Mononuclear cell (primary cell): ENCODE measurements around the gene LRRC74B. TPM values are rescaled to one million over a fixed set of nuclear protein-coding genes. Genes with fewer than 3 reads are reported as not detected.

Experiments used
- H3K27me3 ChIP-seq: 2 replicates; pipeline ENCODE4 v1.6.0; 2011; ENCODE audit warnings: low read length, control low read depth; ENCODE audit not compliant: insufficient read depth
- H3K4me1 ChIP-seq: 2 replicates; pipeline ENCODE4 v1.5.1; 2011; ENCODE audit warnings: mild to moderate bottlenecking, low read length, control low read depth; ENCODE audit not compliant: insufficient read depth
- H3K4me3 ChIP-seq: 2 replicates; pipeline ENCODE4 v1.5.1; 2011; ENCODE audit warnings: mild to moderate bottlenecking, low read length, moderate library complexity
- H3K9me3 ChIP-seq: 2 replicates; pipeline ENCODE4 v1.5.1; 2011; ENCODE audit warnings: low read depth, mild to moderate bottlenecking, control low read depth, low read length
- total RNA-seq: library from RNA; depleted of rRNA; stranded (reverse); fragments of >200 nt; gene quantifications from one replicate; pipeline ENCODE4 v1.2.3, GENCODE V29; 2012

LRRC74B gene
- total RNA-seq, 1 donor, result not detected

GRCh38 chr22:21009638-21010425 lies 35.9 kb upstream of the LRRC74B start:
- peaks cover 13% of the 10 kb centered on the region for H3K4me1 ChIP-seq
- no peaks in the 10 kb centered on the region for H3K27me3 ChIP-seq
- H3K4me3 ChIP-seq, result no peak overlapping the region
- H3K9me3 ChIP-seq, result no peaks in the 10 kb centered on the region

DNA sequence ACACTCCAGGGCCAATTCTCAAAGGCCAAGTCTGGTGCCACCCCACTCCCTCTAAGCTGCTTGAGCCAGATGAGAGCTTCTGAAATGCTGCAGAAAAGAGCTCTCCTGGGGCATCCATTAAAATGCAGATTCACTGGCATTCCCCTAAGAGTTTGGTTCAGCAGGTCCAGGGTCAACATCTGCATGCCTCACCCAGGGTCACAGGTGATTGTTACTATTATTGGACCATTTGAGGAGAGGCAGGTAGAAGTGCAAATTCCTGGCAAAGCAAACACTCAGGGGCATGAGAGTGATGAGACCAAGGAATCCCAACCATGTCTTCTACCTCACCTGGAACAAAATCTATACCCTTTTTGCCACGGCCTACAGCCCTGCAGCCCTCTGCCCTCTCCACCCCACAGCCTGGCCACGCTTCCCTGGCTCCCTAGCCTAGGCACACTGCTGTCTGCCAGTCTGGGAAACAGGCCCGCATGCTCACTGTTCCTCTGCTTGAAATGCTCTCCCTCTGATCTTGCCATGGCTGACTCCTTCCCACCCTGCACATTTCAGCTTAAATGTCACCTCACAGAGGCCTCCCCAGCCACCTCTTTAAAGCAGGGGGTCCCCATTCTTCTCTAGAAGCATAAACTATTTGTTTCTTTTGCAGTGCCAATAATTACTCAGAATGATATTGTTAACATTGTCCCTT lies 35.2 kb upstream of the LRRC74B start:
- Histone ChIP-seq H3K27me3 (no peaks in the 10 kb centered on the region), H3K4me3 (no peak overlapping the region), H3K9me3 (no peaks in the 10 kb centered on the region), H3K4me1 (peaks cover 20% of the 10 kb centered on the region)

- H3K9me3 ChIP-seq, result no peaks in the 10 kb centered on the region
- H3K4me3 ChIP-seq, result no peak overlapping the region
- H3K4me1 ChIP-seq, result peaks cover 24% of the 10 kb centered on the region
- no peaks in the 10 kb centered on the region for H3K27me3 ChIP-seq
Observed at GRCh38 chr22:21012446-21013407, 33.0 kb upstream of the LRRC74B start.

DNA sequence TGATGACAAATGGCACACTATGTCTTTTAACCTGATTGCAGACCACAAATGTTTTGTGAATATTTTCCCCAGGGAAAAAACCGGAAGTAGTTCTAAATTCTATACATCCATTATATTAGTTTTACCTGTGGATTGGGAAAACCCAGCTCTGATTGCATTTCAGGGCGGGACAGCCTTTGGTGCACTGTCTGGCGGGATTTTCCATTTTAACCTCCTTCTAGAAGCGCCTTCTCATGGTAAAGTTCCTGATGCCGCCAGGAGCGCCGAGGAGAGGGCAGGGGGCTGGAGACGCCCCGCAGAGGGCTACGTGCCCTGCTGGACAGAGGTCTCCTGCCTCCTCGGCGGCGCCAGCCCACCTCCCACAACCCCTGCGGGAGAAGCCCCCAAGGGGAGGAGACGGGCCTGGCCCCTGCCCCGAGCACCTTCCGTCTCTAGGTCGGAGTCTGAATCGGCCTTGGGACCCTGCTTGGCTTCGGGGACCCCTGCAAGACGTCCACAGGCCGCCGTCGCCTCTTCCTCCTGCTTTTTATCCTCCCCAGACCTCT lies 32.0 kb upstream of the LRRC74B start:
- no peaks in the 10 kb centered on the region for H3K27me3 ChIP-seq
- peaks cover 24% of the 10 kb centered on the region for H3K4me1 ChIP-seq
- no peaks in the 10 kb centered on the region for H3K9me3 ChIP-seq
- peak overlapping the region; percentile 24 for H3K4me3 ChIP-seq

GRCh38 chr22:21014202-21014725 lies 31.5 kb upstream of the LRRC74B start:
- H3K4me3 ChIP-seq, result peak overlapping the region; percentile 24
- peaks cover 24% of the 10 kb centered on the region for H3K4me1 ChIP-seq
- H3K9me3 ChIP-seq, result no peaks in the 10 kb centered on the region
- H3K27me3 ChIP-seq, result no peaks in the 10 kb centered on the region

- no peaks in the 10 kb centered on the region for H3K27me3 ChIP-seq
- H3K4me1 ChIP-seq, result peaks cover 24% of the 10 kb centered on the region
- no peaks in the 10 kb centered on the region for H3K9me3 ChIP-seq
- H3K4me3 ChIP-seq, result peak within 1 kb of the TSS; percentile 24
Observed at GRCh38 chr22:21014726-21015465, 30.9 kb upstream of the LRRC74B start, which contains the start of gene P2RX6. Gene P2RX6 (plus strand): TSS chr22:21015165. CDS start chr22:21015175, 10 bp downstream.

GRCh38 chr22:21015466-21016006 lies 30.2 kb upstream of the LRRC74B start:
- Histone ChIP-seq H3K4me1 (peaks cover 24% of the 10 kb centered on the region), H3K9me3 (no peaks in the 10 kb centered on the region)

GRCh38 chr22:21016644-21017420 lies 28.9 kb upstream of the LRRC74B start:
- Histone ChIP-seq H3K9me3 (no peaks in the 10 kb centered on the region), H3K27me3 (no peaks in the 10 kb centered on the region), H3K4me1 (peaks cover 24% of the 10 kb centered on the region)

More at GRCh38 chr22:21015466-21016006, 30.2 kb upstream of the LRRC74B start:
- Histone ChIP-seq H3K4me3 (no peak overlapping the region), H3K27me3 (no peaks in the 10 kb centered on the region)

DNA sequence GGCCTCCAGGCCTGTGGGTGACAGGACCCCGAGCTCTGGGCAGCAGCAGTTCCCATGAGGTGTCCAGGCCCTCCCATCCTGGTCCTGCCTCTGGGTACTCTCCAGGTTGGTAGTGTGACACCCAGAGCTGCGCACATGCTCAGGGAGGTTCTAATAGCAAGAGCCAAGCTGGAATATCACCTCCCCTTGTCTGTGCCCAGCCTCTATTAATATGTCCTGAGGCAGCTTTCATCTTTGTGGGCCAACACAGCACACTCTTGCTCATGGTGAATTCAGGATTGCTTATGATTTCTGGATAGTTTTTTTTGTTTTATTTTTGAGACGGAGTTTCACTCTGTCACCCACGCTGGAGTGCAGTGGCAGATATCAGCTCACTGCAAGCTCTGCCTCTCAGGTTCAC lies 27.4 kb upstream of the LRRC74B start:
- Histone ChIP-seq H3K9me3 (no peaks in the 10 kb centered on the region), H3K4me3 (no peak overlapping the region), H3K27me3 (no peaks in the 10 kb centered on the region), H3K4me1 (peaks cover 24% of the 10 kb centered on the region)

More at GRCh38 chr22:21016644-21017420, 28.9 kb upstream of the LRRC74B start:
- no peak overlapping the region for H3K4me3 ChIP-seq

- H3K27me3 ChIP-seq, result no peaks in the 10 kb centered on the region
- H3K9me3 ChIP-seq, result no peaks in the 10 kb centered on the region
- H3K4me3 ChIP-seq, result no peak overlapping the region
- H3K4me1 ChIP-seq, result peaks cover 10% of the 10 kb centered on the region
Observed at GRCh38 chr22:21020802-21021429, 24.8 kb upstream of the LRRC74B start.

GRCh38 chr22:21022507-21022906 lies 23.2 kb upstream of the LRRC74B start:
- Histone ChIP-seq H3K27me3 (no peaks in the 10 kb centered on the region), H3K9me3 (no peaks in the 10 kb centered on the region), H3K4me3 (no peak overlapping the region), H3K4me1 (peaks cover 10% of the 10 kb centered on the region)

DNA sequence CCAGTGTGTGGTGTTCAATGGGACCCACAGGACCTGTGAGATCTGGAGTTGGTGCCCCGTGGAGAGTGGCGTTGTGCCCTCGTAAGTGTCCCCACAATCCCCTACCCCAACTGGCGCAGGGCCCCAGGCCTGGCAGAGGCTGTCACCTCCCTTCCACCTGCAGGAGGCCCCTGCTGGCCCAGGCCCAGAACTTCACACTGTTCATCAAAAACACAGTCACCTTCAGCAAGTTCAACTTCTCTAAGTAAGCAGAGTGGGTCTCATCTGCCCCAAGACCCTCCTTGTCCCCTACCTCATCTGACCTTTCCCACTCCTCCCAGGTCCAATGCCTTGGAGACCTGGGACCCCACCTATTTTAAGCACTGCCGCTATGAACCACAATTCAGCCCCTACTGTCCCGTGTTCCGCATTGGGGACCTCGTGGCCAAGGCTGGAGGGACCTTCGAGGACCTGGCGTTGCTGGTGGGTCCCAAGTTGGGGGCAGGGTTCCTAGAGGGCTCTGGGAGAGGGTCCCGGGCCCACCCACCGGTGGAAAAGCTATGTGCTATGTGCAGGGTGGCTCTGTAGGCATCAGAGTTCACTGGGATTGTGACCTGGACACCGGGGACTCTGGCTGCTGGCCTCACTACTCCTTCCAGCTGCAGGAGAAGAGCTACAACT lies 22.7 kb upstream of the LRRC74B start:
- Histone ChIP-seq H3K4me1 (peaks cover 10% of the 10 kb centered on the region), H3K27me3 (no peaks in the 10 kb centered on the region), H3K4me3 (no peak overlapping the region), H3K9me3 (no peaks in the 10 kb centered on the region)
